SJSA1 (cell line): ENCODE measurements around the gene FADS2. TPM values are rescaled to one million over a fixed set of nuclear protein-coding genes. Genes with fewer than 3 reads are reported as not detected.

Experiments used
- DNase-seq, 2 experiments: peaks; one replicate each; pipeline ENCODE4 v3.0.0-alpha.2; 2015 to 2020; ENCODE audit warnings: low spot score in 2 of 2, low read depth in 1 of 2
- H3K27ac ChIP-seq: fragments of 250-450 bp; sonication (Bioruptor Pico); 2 replicates; pipeline ENCODE4 v1.5.1; 2020; ENCODE audit warnings: mild to moderate bottlenecking, moderate library complexity
- H3K27me3 ChIP-seq: fragments of 250-450 bp; sonication (Bioruptor Pico); replicated peaks from 2 replicates; pipeline ENCODE4 v1.5.1; 2020; ENCODE audit warnings: mild to moderate bottlenecking, moderate library complexity
- H3K36me3 ChIP-seq: fragments of 250-450 bp; sonication (Bioruptor Pico); 2 replicates; pipeline ENCODE4 v1.5.1; 2020; ENCODE audit warnings: mild to moderate bottlenecking
- H3K4me1 ChIP-seq: fragments of 250-450 bp; sonication (Bioruptor Pico); replicated peaks from 2 replicates; pipeline ENCODE4 v1.6.1; 2021; ENCODE audit warnings: mild to moderate bottlenecking
- H3K4me3 ChIP-seq: fragments of 250-450 bp; sonication (Bioruptor Pico); 2 replicates; pipeline ENCODE4 v1.5.1; 2020; ENCODE audit warnings: mild to moderate bottlenecking
- H3K9me3 ChIP-seq: fragments of 250-450 bp; sonication (Bioruptor Pico); replicated peaks from 2 replicates; pipeline ENCODE4 v1.5.1; 2020; ENCODE audit warnings: mild to moderate bottlenecking
- total RNA-seq: library from RNA; depleted of rRNA; stranded (reverse); fragments of >200 nt; shearing (Covaris generic); gene quantifications from 2 replicates; pipeline ENCODE4 v1.2.3, GENCODE V29; 2014

Gene FADS2
- total RNA-seq, 1 experiment from 2014 or later: 8.5 TPM

DNA sequence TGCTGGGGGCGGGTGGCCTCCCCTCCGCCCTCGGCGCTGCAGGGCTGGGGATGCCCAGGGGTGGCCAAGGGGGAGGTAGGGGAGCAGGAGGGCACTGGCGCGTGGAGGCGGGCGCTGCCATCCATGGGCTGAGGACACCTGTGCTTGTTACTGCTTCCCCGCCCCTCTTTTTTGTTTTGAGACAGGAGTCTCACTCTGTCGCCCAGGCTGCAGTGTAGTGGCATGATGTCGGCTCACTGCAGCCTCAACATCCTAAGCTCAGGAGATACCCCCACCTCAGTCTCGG is 63.9 kb downstream of the FADS2 start:
- peaks cover 48% of the 10 kb centered on the region for H3K4me1 ChIP-seq
- no peak overlapping the region for H3K27ac ChIP-seq
- H3K36me3 ChIP-seq: peaks cover 37% of the 10 kb centered on the region
- no peaks in the 10 kb centered on the region for H3K27me3 ChIP-seq
- H3K9me3 ChIP-seq: peaks cover 1% of the 10 kb centered on the region
- peak overlapping the region; percentile 91 for H3K4me3 ChIP-seq
- DNase-seq: no peak

DNA sequence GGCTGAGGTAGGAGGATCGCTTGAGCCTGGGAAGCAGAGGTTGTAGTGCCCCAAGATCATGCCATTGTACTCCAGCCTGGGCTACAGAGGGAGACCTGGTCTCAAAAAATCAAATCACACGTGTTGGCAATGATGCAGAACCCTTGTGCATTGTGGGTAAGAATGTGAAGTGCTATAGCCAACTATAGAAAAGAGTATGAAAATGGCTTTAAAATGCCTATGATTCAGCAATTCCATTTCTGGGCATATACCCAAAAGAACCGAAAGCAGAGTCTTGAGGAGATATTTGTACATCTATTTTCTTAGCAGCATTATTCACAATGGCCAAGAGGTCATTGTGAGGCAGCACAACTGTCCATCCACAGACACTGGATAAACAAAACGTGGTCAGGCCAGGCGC is 65.9 kb downstream of the FADS2 start:
- no peaks in the 10 kb centered on the region for H3K27me3 ChIP-seq
- peaks cover 20% of the 10 kb centered on the region for H3K36me3 ChIP-seq
- no peak overlapping the region for H3K27ac ChIP-seq
- H3K4me1 ChIP-seq: peaks cover 31% of the 10 kb centered on the region
- no peaks in the 10 kb centered on the region for H3K9me3 ChIP-seq
- peak in 1 of 2 experiments; percentile 66 for DNase-seq
- H3K4me3 ChIP-seq: no peak overlapping the region

GRCh38 chr11:61895046-61895717 is 67.1 kb downstream of the FADS2 start:
- Histone ChIP-seq H3K27ac (no peak overlapping the region), H3K4me1 (peaks cover 21% of the 10 kb centered on the region), H3K9me3 (no peaks in the 10 kb centered on the region), H3K36me3 (peaks cover 8% of the 10 kb centered on the region), H3K27me3 (no peaks in the 10 kb centered on the region), H3K4me3 (no peak overlapping the region)
- DNase-seq: no peak

DNA sequence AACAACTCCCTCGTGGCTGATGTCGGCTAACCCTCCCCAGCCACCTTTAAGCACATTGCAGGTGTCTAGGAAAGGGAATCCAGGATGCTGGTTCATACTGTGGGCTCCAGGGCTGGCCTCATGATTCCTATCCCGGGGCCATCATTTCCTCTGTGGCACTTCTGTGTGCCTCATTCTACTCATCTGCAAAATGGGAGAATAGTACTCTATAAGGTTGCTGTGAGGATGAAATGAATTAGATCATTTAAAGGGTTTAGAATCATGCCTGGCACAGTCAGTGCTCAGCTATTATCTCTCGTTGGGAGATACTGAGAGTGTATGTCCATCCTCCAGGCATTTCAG is 67.6 kb downstream of the FADS2 start:
- no peak overlapping the region for H3K27ac ChIP-seq
- DNase-seq: no peak
- H3K27me3 ChIP-seq: no peaks in the 10 kb centered on the region

DNA sequence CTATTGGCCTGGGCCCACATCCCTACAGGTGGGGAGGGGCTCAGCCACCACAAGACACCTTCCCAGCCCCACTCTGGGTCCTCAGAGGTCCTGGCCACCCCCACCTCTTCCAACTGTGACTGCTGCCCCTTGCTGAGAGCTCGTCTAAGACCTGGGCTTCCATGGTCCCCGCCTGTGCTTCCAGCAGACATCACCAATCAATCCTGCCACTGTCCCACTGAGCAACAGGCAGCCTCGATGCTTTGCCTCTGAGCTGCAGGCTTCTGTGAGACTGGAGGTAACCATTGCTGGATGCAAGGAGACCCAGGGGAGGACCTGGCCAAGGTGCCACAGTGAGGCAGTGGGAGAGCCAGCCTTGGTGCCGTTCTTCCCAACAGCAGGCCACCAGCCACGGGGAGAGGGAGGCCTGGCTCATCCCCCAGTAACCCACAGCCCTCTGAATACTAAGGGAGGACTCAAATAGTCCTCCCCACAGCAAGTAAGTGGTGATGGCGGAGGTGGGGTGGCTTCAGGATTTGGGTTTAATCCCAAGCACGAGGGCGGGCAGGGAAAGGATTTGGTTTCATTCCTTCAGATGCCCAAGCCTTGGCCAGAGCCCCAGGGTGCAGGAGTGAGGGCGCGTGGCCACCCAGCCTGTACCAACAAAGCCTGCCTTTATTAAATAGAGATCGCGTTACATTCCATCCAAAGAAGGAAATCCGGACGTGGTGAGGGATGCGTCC is 68.7 kb downstream of the FADS2 start:
- Histone ChIP-seq H3K4me3 (no peak overlapping the region), H3K27me3 (no peaks in the 10 kb centered on the region), H3K27ac (no peak overlapping the region), H3K36me3 (no peaks in the 10 kb centered on the region), H3K9me3 (no peaks in the 10 kb centered on the region), H3K4me1 (peaks cover 8% of the 10 kb centered on the region)
- no peak for DNase-seq

More for the DNA sequence above, 67.6 kb downstream of the FADS2 start:
- H3K36me3 ChIP-seq: peaks cover 6% of the 10 kb centered on the region
- H3K4me1 ChIP-seq: peaks cover 16% of the 10 kb centered on the region
- no peak overlapping the region for H3K4me3 ChIP-seq
- H3K9me3 ChIP-seq: no peaks in the 10 kb centered on the region

GRCh38 chr11:61897387-61898246 is 69.5 kb downstream of the FADS2 start:
- Histone ChIP-seq H3K36me3 (no peaks in the 10 kb centered on the region), H3K4me1 (peaks cover 7% of the 10 kb centered on the region)
- peak; percentile 71 to 88 for DNase-seq

DNA sequence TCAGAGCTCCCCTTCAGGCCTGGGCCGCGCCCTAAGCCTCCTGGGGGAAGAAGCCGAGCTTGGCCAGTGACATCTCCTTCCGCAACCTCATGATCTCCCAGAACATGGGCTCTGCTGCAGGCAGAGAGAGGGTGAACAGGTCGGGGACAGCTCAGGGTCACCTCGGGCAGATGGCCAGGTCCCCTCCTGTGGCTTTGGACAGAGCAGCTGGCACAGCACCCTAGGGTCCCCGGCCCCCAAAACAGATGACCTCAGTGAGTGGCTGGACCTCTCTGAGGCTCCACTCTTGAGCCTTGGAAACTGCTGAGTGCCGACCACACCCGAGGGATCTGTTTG is 70.1 kb downstream of the FADS2 start:
- DNase-seq: no peak
- Histone ChIP-seq H3K9me3 (no peaks in the 10 kb centered on the region), H3K27ac (no peak overlapping the region), H3K36me3 (no peaks in the 10 kb centered on the region), H3K4me1 (peaks cover 7% of the 10 kb centered on the region), H3K27me3 (no peaks in the 10 kb centered on the region), H3K4me3 (no peak overlapping the region)

More at GRCh38 chr11:61897387-61898246, 69.5 kb downstream of the FADS2 start:
- H3K9me3 ChIP-seq: no peaks in the 10 kb centered on the region
- no peak overlapping the region for H3K27ac ChIP-seq
- H3K27me3 ChIP-seq: no peaks in the 10 kb centered on the region
- H3K4me3 ChIP-seq: no peak overlapping the region

GRCh38 chr11:61899146-61899841 is 71.2 kb downstream of the FADS2 start:
- H3K27ac ChIP-seq: no peak overlapping the region
- H3K36me3 ChIP-seq: no peaks in the 10 kb centered on the region
- H3K9me3 ChIP-seq: no peaks in the 10 kb centered on the region
- peaks cover under 1% of the 10 kb centered on the region for H3K4me1 ChIP-seq
- DNase-seq: peak; percentile 92 to 93
- no peaks in the 10 kb centered on the region for H3K27me3 ChIP-seq
- H3K4me3 ChIP-seq: no peak overlapping the region

DNA sequence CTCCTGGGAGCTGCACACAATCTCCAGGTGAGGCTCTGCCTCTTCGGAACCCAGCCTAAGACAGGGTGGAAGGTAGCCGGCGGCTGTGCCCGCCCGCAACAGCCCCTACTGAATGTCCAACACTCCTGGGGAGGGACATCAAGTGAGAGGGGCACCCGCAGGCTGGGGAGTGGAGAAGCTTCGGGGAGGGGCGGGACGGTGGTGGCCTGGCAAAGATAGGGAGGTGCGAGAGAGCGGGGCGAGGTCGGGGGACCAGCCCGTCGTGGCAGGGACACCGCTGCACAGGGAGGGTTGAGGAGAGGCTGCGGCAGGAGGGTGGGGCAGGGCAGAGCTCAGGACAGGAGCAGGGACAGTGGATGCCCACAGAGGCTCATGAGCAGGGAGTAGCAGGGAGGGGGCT is 72.2 kb downstream of the FADS2 start:
- Histone ChIP-seq H3K9me3 (no peaks in the 10 kb centered on the region), H3K27ac (no peak overlapping the region), H3K4me1 (no peaks in the 10 kb centered on the region; the same call in 1 of the 2 replicates), H3K4me3 (no peak overlapping the region), H3K36me3 (no peaks in the 10 kb centered on the region; the same call in 1 of the 2 replicates), H3K27me3 (no peaks in the 10 kb centered on the region)
- DNase-seq: no peak

GRCh38 chr11:61901397-61901796 is 73.3 kb downstream of the FADS2 start:
- no peak overlapping the region for H3K27ac ChIP-seq
- DNase-seq: no peak
- H3K36me3 ChIP-seq: no peaks in the 10 kb centered on the region; the same call in 1 of the 2 replicates
- no peaks in the 10 kb centered on the region for H3K27me3 ChIP-seq
- H3K9me3 ChIP-seq: no peaks in the 10 kb centered on the region
- no peaks in the 10 kb centered on the region; the same call in 1 of the 2 replicates for H3K4me1 ChIP-seq
- no peak overlapping the region for H3K4me3 ChIP-seq

GRCh38 chr11:61902313-61902712 is 74.2 kb downstream of the FADS2 start:
- DNase-seq: no peak
- no peaks in the 10 kb centered on the region for H3K9me3 ChIP-seq
- H3K27me3 ChIP-seq: no peaks in the 10 kb centered on the region
- no peak overlapping the region for H3K27ac ChIP-seq
- no peak overlapping the region for H3K4me3 ChIP-seq
- H3K4me1 ChIP-seq: no peaks in the 10 kb centered on the region; the same call in 1 of the 2 replicates
- H3K36me3 ChIP-seq: no peaks in the 10 kb centered on the region; the same call in 1 of the 2 replicates

GRCh38 chr11:61903845-61904244 is 75.7 kb downstream of the FADS2 start:
- no peak for DNase-seq
- H3K9me3 ChIP-seq: no peaks in the 10 kb centered on the region
- H3K36me3 ChIP-seq: no peaks in the 10 kb centered on the region; the same call in 1 of the 2 replicates

DNA sequence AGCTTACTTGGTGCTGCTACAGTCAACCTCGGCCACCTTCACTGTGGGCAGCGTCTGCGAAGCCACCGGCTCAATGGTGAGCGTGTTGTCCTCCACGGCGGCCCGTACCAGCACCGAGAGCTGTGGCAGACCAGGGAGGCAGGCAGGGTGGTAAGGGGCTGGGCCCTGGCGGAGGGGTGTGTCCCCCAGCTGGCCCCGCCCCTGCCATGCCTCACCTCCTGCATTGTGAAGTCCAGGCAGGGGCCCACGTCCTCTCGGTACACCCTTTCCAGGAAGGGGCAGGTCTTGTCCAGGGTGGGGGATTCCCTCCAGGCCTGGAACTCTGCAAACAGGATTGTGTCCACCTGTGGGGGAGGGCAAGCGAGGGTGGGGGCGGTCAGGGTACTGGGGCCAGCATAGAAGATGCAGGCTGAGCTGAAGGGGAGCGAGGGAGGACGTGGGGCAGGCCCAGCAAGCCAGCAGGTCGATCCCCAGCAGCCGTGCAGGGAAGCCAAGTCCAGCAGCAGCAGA is 76.5 kb downstream of the FADS2 start:
- Histone ChIP-seq H3K4me1 (no peaks in the 10 kb centered on the region), H3K27me3 (no peaks in the 10 kb centered on the region), H3K9me3 (no peaks in the 10 kb centered on the region), H3K27ac (no peak overlapping the region), H3K36me3 (no peaks in the 10 kb centered on the region; the same call in 1 of the 2 replicates), H3K4me3 (no peak overlapping the region)
- DNase-seq: no peak

More at GRCh38 chr11:61903845-61904244, 75.7 kb downstream of the FADS2 start:
- H3K4me1 ChIP-seq: no peaks in the 10 kb centered on the region; the same call in 1 of the 2 replicates
- no peaks in the 10 kb centered on the region for H3K27me3 ChIP-seq
- no peak overlapping the region for H3K4me3 ChIP-seq
- H3K27ac ChIP-seq: no peak overlapping the region
